GM21390 (cell line): ENCODE measurements around the gene SMAD1.

ENCODE experiments used
- ATAC-seq: cut with Tn5 transposase; IDR thresholded peaks from one replicate; pipeline ENCODE4 v1.9.1; 2021; ENCODE audit not compliant: unreplicated experiment

Gene SMAD1

DNA sequence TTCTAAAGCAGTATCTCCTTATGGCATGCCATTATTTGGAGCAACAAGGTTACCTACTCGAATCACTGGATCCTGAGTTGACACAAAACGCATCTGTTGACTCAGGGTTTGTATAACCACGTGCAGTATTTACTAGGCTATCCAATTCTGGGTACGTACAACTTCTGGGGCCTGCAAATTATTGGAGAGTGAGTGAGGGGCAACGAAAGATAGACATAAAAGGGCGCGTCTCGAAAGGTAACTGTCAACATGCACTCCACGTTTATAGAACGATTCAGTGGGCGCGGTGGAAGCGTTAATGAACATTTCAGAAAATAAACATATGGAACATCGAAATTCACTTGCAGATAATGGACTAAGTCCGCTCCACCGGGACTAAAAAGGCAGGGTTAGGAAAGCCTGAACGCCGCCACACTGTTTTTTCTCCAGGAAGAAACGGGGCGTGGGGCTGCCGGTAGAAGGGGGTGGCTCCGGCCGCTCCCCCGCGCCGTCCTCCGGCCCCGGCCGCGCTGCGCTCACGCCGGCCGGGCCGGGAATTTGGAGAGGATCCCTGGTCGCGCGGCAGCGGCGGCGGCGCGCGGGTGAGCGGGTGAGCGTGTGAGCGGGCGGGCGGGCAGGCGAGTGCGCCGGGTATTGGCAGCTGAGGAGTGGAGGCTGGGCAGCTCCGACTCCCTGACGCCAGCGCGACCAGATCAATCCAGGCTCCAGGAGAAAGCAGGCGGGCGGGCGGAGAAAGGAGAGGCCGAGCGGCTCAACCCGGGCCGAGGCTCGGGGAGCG lies at the start of gene SMAD1:
Gene SMAD1, plus strand, starts transcription at position 690 of the 778 bp plus-strand sequence. CDS start 32,761 bp downstream, outside the sequence.
- peak; percentile 51 for ATAC-seq

DNA sequence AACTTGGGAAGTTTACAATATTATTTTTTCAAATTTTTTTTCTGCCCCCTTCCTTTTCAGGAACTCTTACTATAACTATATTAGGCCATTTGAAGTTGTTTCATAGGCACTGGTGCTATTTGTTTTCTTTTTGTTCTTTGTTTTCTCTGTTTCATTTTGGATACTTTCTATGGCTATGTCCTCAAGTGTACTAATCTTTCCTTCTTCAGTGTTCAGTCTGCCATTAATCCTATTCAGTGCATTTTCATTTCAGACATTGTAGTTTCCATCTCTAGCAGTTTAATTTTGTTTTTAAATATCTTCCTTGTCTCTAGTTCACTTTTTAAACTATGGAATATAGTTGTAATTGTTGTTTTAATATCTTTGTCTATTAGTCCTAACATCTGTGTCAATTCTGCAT lies 48.0 kb upstream of the SMAD1 start:
- ATAC-seq: no peak

DNA sequence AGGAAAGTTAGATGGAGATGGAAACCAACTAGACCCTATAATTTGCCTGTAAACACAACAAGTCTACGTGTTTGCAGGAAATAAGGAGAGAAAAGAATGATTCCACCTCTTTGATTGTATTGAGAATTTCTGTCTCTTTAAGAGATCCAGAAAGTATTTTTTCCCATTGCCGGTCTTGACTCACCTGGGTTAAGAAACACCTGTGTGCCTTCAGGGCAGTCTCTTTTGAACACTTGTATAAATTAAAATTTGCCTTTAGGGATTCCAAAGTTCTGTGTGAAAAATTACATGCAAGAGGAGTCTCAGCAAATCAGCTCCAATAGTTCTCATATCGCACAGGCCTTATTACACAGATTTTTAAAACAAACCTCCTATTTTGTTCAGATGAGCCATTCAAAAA lies 46.0 kb upstream of the SMAD1 start:
- no peak for ATAC-seq

DNA sequence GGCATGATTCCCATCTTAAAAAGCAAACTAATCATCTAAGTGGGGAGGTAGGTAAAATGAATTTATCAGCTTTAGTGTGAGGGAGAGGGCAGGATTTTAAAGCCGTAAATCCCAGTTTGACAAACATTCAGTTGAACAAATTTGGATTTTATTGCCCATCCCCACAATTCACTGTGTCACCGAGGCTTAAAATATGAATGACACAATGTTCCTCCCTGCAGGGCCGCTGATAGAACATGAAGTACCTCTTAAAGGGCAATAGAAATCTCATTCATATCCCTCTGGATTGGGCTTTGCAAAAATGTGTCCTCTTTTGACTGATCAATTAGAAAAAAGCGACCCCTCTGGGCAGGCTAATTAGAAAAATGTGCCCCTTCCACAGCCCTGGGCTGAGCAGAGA lies 45.5 kb upstream of the SMAD1 start:
- ATAC-seq: no peak

DNA sequence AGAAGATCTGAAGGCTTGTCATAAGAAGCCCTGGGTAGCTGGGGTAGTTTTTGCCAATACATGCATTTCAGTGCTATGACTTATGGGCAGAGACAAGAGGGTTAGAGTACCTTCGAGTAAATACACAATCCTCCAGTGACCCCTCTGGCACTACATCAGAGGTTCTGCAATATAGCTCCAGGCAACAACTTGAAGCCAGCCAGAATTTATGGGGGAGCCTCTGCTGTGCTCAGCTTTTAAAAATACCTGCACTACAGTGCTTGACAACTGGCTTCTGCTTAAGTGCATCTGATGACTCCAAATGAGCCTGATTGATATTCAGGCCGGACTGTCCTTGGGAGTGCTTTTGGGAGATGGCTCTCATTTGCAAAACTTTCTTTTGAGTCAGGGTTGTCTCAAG lies 44.9 kb upstream of the SMAD1 start:
- no peak for ATAC-seq

DNA sequence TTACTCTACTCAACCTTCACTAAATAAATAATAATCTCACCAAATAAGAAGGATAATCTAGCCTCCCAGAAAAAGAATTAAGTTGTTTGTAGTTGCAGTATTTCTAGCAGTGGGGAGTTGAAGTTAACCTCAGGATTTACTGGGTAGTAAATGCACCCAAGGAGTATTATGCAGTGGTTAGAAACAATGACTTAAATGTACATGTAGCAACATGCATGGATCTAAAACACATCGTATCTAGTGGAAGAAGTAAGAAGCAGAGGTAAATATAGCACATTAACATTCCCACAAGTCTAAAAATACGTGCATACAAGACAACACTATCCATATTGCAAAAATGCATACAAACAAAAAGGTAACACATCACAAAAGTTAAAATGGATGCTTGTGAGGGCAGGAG lies 44.2 kb upstream of the SMAD1 start:
- no peak for ATAC-seq

DNA sequence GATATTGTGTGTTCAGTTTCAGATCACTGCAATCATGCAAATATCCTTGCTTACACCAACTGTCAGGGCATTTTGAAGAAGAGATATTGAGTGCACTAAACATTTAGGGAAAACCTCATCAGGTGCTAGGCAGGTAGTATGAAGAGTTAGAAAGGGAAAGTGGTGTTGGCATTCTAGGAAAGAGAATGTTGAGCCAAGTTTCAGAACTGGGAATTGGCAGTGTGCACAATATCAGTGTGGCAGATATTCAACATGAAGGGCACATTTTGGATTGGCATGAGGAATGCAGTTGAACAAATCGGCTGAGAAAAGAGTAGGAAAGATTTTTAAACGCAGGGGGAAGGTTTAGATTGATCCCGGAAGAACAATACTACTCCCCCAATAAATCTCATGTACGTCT lies 43.4 kb upstream of the SMAD1 start:
- no peak for ATAC-seq

DNA sequence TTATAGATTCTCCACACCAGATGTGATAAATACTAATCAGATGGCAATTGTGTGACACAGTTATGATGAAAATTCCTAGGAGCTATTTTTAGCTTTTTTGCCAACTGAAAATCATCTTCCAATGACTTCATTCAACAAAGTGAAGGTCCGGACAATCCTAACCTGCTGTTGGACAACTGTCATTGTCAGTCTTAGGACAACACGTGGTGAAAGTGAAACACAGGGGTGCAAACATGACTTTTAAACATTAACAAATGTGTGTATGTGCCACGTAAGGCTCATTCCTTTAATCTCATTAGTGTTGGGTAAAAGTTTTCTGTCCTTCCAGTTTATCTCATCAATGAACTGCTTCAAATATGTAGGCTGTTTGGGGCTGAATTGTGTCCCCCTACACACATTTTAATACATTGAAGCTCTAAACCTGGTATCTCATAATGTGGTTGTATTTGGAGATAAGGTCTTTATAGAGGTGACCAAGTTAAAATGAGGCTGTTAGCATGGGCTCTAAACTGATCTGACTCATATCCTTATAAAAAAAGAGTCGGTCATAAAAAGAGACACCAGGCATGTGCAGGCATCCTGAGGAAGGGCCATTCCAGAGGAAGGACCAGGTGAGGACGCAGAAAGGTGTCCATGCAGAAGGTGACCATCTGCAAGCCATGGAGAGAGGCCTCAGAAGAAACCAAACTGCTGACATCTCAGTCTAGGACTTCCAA lies 41.2 kb upstream of the SMAD1 start:
- no peak for ATAC-seq

DNA sequence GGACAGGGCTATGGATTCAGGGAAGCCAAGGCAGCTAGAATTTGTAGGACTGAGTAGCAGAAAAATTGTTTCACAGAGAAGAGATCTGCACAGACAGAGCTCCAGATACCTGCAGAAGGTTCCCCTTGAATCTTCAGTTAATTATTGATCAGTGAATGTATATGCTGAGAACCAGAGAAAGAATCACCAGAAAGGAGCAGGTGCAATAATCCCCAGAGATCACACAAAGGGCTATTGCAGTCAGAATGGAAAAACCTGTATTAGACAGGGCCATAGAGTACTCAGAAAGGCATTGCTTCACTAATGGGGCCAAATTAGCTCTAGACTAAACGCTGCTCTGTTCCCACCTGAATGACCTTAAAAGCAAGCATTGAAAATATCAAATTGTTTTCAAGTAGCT lies 35.5 kb upstream of the SMAD1 start:
- no peak for ATAC-seq

DNA sequence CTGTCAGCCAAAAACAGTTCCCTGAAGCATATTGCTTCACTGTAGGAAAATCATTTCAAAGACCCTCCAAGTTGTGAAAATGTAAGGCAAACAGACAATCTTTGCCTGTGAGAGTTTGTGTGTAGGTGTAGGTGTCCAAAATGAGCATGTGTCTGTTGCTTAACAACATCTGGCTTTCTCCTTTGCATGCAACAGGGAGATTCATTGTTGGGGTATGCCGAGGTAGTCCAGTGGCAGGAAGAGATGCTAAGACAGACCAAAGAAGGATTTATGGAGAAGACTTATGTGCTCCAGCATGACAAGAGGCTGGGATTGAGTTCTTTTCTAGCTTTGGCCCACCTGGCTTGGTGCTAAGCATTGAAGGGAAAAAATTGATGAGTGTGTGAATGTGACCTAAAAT lies 29.8 kb upstream of the SMAD1 start:
- no peak for ATAC-seq

DNA sequence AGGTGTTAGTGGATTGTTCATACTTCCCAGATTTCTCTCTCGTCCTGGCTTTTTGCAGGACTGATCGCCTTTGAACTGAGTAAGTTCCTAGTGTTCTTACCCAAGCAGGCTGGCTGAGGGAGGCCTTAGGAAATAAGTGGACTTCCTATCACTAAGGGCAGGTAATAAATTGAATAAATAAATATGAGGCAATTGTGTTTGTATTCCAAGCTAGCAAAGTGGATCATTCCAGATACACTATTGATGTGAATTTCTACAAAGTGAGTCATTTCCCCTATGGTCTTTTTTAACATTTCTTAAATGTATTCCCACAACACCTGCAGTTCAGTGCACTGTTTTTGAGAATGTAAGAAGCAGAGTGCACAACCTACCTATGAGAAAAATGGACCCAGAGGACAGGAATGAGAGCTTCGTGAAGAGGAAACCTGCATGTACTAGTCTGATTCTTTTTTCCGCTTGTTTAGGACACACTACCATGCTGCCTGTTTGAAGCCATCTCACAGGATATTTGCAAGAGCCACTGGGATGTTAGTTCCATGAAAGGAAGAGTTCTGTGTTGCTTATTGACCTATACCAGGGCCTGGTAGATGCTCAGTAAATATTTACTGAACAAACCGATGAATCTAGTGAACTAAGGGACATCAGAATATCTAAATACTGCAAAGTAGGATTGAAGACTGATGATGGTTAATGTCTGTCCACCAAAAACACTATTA lies 29.0 kb upstream of the SMAD1 start:
- no peak for ATAC-seq

DNA sequence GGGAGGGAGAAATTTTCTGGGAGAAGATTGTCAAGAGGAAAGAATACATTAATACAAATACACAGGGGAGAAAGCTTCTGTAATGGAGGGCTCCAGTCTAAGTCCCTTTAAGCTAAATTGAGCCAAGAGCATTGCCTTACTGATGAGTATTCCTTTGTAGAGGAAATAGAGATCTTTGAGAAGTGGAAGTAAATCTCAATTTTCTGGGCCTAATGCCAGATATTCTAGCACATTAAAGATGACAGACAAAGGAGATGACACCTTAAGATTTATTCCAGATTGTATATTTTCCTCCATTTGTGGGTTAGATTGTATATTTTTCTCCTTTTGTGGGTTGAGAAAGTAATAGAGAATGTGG lies 28.5 kb upstream of the SMAD1 start:
- no peak for ATAC-seq

DNA sequence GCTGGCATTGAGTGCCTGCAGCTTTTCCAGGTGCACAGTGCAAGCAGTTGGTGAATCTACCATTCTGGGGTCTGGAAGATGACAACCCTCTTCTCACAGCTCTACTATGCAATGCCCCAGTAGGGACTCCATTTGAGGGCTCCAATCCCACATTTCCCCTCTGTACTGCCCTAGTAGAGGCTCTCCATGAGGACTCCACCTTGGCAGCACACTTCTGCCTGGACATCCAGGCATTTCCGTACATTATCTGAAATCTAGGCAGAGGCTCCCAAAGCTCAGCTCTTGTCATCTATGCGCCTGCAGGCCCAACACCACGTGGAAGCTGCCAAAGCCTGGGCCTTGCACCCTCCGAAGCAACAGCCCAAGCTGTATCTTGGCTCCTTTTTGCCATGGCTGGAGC lies 8.4 kb upstream of the SMAD1 start:
- ATAC-seq: no peak

DNA sequence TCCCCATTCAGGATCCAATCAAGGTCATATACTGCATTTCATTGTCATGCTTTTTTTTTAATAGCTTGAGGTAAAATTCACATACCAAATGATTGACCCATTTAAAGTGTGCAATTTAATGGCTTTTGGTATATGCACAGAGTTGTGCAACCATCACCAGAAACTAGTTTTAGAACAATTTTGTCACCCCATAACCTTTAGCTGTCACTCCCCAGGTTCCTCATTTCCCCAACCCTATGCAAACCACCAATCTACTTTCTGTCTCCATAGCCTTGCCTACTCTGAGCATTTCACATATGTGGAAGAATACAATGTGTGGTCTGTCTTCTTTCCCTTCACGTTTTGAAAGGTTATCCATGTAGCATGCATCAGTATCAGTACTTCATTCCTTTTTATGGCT lies 1.4 kb upstream of the SMAD1 start:
- ATAC-seq: no peak

DNA sequence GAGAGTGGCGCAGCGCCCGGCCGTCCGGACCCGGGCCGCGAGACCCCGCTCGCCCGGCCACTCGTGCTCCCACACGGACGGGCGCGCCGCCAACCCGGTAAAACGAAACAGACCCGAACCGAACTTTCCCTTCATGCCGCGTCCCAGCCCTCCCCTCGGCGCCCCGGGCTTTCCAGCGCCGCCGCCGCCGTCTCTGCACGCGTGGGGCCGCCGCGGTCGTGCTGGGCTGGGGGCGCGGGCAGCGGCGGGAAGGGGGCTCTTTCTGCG lies 222 bp downstream of the SMAD1 start:
- no peak for ATAC-seq

DNA sequence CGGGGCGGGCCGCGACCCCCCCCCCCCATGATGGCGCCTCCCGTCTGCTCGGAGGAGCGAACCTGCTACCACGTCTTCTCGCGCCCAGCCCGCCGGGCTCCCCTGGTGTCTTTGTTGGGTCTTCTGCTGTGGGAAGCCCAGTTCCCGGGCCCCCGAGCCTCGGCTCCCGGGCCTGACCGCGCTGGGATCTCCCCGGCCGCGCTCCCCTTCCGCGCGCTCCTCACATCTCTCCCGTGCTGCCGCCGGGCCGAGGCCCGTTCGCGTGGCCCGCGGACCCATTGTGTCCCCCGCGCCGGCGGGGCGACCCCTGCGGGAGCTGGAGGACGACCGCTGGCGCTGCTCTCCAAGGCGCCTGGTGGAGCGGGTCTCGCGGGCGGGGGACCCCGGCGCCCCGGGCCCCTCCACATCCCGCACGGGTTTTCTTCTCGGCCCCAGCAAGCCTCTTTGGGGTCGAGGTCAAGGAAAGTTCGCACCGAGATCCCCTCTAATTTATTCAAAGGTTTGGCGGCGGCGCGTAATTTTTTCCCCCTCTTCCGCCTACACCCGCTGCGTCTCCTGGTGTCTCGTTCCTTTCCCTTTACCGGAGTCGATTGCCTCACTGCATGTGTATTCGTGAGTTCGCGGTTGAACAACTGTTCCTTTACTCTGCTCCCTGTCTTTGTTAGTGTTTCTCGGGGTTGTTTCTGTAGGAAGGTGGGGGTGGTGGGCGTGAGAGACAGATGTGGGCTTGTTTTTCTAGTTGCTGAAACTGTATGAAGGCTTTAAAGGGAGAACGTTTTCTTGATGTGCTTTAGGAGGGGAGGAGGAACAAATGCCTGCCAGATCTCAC lies 770 bp downstream of the SMAD1 start:
- ATAC-seq: peak; percentile 33

DNA sequence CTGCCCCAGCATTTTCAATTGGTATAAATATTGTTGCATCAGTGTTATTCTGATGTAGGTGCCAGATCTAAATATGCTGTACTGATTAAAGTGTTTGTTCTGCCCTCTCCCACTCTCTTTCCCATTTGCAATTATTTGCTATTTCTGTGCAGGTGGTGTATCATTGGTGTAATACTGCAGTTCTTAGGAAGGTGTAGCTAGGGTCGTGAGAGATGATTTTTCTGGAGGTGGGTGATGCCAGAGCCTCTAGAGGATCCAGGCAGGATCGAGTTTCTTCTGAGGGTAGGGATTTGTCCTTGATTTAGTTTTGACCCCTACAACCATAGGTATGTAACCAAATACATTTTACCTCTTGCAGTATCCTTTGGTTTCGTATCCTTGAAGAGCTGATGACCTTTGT lies 1.9 kb downstream of the SMAD1 start:
- no peak for ATAC-seq

DNA sequence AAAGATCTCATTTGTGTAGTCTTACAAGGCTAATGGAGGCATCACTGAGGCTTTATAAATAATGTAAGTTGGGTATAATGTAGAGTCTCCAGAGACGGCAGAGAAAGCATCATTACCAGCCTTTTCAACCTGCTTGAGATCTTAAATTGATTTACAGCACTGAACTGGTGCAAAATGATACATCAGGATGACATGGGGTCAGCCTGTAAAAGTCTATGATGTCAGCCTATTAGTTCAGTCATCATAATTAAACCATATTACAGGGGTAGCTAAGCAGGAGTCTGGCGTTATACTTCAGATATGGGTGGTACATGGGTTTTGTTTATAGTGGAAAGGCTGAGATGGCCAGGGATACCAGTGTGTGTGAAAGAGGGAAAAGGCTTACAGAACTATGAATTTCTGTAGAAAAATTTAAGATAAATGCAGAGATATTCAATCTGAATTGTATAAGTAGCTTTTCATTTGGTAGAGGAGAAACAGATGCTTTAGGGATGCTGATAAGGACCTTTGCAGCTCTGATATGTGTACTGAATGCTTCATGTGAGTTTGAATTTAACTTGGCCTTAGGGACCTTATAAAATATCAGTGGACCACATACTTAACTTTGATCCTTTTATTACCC lies 2.7 kb downstream of the SMAD1 start:
- no peak for ATAC-seq

DNA sequence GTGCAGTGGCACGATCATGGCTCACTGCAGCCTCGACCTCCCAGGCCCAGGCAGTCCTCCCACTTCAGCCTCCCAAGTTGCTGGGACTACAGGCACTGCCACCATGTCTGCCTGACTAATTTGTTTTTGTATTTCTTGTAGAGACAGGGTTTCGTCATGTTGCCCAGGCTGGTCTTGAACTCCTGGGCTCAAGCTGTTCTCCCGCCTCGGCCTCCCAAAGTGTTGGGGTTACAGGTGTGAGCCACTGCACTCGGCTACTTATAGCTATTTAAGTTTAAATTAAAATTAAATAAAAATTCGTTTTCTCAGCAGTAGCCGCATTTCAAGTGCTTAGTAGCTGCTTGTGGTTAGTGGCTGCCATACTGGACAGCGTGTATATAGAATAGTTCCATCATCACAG lies 3.5 kb downstream of the SMAD1 start:
- no peak for ATAC-seq

DNA sequence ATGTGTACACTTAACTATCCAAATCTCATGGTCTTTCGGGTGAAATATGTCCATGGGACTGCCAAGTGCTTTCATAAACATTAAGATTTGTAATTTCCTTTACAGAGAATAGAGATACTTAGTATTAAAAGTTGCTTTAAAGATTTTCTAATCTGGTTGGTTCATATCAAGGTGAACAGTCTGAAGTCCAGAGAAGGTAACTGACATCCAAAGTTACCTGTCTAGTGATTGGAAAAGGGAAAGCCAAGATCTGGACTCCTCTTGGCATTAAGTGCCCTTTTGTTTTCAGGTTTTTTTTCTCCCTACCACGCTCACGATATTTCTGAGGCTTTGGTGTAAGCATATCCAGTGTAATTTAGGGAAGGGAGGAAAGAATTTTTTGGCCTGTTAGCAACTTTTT lies 5.0 kb downstream of the SMAD1 start:
- no peak for ATAC-seq

DNA sequence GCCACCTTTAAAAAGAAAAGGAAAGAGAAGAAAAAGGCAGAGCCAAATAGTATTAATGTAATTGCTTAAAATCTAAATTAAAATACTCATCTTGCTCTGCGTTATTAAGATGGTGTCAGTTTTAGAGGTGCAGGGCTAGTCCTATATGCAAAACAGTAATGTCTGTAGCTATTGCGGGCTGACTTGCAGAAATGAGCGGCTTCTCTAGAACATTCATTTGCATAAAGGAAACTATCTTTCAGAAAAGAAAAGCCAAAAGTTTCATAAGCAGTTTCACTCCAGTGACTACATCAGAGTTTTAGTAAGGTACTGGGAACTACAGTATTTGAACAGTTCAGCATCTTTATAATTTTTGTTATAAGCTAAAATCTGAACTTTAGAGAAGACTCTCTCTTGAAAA lies 6.0 kb downstream of the SMAD1 start:
- peak; percentile 92 for ATAC-seq
